ENCODE results near the gene DHRSX.

DNA sequence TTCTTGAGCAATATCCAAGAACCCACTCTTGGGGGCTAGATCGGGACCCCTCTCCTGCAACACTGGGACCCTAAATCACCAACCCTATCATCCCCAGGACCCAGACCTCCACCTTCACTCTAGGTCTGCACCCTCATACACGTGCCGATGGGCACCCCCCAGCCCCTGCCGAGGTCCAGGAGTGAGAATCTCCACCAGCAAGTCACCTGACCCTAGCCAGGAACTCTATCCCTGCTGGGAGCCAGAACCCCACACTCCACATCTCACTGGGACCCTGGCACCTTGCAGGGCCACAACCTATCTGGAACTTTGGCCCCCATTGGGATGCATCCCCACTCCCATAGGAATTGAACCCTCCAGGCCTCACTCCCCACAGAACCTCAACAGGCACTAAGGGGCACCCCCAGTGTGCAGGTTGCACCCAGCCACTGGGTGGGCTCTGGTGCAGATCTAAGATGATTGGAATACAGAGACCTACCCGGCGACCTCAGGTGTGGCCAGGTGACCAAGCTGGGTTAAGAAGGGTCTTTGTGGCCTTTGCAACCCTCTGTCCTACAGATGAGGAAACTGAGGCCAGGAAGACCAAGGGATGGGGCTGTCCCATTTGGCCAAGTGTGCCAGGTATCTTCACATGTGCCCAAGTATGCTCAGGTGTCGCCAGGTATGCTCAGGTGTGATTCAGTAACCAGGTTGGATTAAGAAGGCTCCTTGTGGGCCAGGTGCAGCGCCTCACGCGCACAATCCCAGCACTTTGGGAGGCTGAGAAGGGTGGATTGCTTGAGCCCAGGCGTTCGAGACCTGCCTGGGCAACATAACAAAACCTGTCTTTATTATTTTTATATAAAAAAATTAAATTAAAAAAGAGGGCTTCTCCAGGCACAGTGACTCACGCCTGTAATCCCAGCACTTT lies 3.1 kb upstream of the DHRSX start:
- TF ChIP-seq YY1 (IDR thresholded peaks at IDR 0.05; ENCODE audit: insufficient read depth, insufficient read length): no peak
- TF ChIP-seq SUZ12 (IDR thresholded peaks at IDR 0.05; ENCODE audit: extremely low read depth, insufficient read depth, insufficient read length): no peak
